ENCODE results near the gene FAM110A.
"Not testable (repeated sequence)": the region's sequence is repeated elsewhere in the genome, so short reads cannot be mapped to it uniquely, and the experiment has no call there.

Gene FAM110A

GRCh38 chr20:822651-823573 lies 10.6 kb upstream of the FAM110A start:
- FAIRE-seq = no peak
- DNase-seq (ENCODE audit: low spot score) = no peak

- FAIRE-seq (no peak), DNase-seq (ENCODE audit: low spot score) (no peak)
These were observed 10.0 kb upstream of the FAM110A start for GRCh38 chr20:823574-823902.

GRCh38 chr20:824490-824889 lies 9.0 kb upstream of the FAM110A start:
- FAIRE-seq (no peak), DNase-seq (ENCODE audit: low spot score) (no peak)

GRCh38 chr20:824916-825315 lies 8.6 kb upstream of the FAM110A start:
- FAIRE-seq (no peak), DNase-seq (ENCODE audit: low spot score) (no peak)

GRCh38 chr20:825710-826421 lies 7.6 kb upstream of the FAM110A start:
- DNase-seq (ENCODE audit: low spot score) (peak; percentile 4), FAIRE-seq (no peak)

GRCh38 chr20:826695-827323 lies 6.7 kb upstream of the FAM110A start:
- DNase-seq (ENCODE audit: low spot score) = no peak
- FAIRE-seq = no peak

- DNase-seq (ENCODE audit: low spot score); FAIRE-seq: not testable (repeated sequence)
These were observed 5.5 kb upstream of the FAM110A start for GRCh38 chr20:827981-828380.

- DNase-seq (ENCODE audit: low spot score) (no peak), FAIRE-seq (no peak)
These were observed 4.5 kb upstream of the FAM110A start for GRCh38 chr20:828987-829386.

- no peak for FAIRE-seq
- DNase-seq (ENCODE audit: low spot score) = peak; percentile 64
These were observed 4.0 kb upstream of the FAM110A start for GRCh38 chr20:829551-829950.

GRCh38 chr20:830011-830521 lies 3.4 kb upstream of the FAM110A start:
- DNase-seq (ENCODE audit: low spot score) = peak; percentile 73
- peak; percentile 61 for FAIRE-seq

- FAIRE-seq (no peak), DNase-seq (ENCODE audit: low spot score) (no peak)
These were observed 2.3 kb upstream of the FAM110A start for GRCh38 chr20:831251-831650.

GRCh38 chr20:831956-832355 lies 1.6 kb upstream of the FAM110A start:
- no peak for DNase-seq (ENCODE audit: low spot score)
- FAIRE-seq = no peak

- DNase-seq (ENCODE audit: low spot score) (no peak), FAIRE-seq (no peak)
These were observed 430 bp upstream of the FAM110A start for GRCh38 chr20:833121-833449.

GRCh38 chr20:834151-834746 lies 734 bp downstream of the FAM110A start:
- DNase-seq (ENCODE audit: low spot score) (no peak), FAIRE-seq (no peak)

GRCh38 chr20:835608-836045 lies 2.1 kb downstream of the FAM110A start:
- DNase-seq (ENCODE audit: low spot score) (no peak), FAIRE-seq (no peak)

GRCh38 chr20:836190-836589 lies 2.7 kb downstream of the FAM110A start:
- FAIRE-seq = no peak
- no peak for DNase-seq (ENCODE audit: low spot score)

- no peak for DNase-seq (ENCODE audit: low spot score)
- no peak for FAIRE-seq
These were observed 5.5 kb downstream of the FAM110A start for GRCh38 chr20:839015-839414.

GRCh38 chr20:839626-840025 lies 6.1 kb downstream of the FAM110A start:
- no peak for FAIRE-seq
- DNase-seq (ENCODE audit: low spot score) = no peak

GRCh38 chr20:840503-840857 lies 7.0 kb downstream of the FAM110A start:
- no peak for DNase-seq (ENCODE audit: low spot score)
- FAIRE-seq = no peak

- DNase-seq (ENCODE audit: low spot score) = no peak
- no peak for FAIRE-seq
These were observed 7.5 kb downstream of the FAM110A start for GRCh38 chr20:840858-841567.
